PFSK-1 (cell line): ENCODE data around the gene DOCK4.

Source experiments
- FOXP2 ChIP-seq: optimal IDR thresholded peaks from 2 replicates; pipeline ENCODE3; 2011; ENCODE audit warnings: borderline replicate concordance, control low read depth, inconsistent platforms; ENCODE audit not compliant: insufficient read depth; ENCODE audit errors: extremely low read length, extremely low read depth
- POLR2AphosphoS5 ChIP-seq: IDR thresholded peaks from 2 replicates; pipeline ENCODE4 v1.6.1; 2012; ENCODE audit warnings: low read depth, mild to moderate bottlenecking, control low read depth, low read length, moderate library complexity
- SIN3A ChIP-seq: IDR thresholded peaks from 2 replicates; pipeline ENCODE4 v1.6.1; 2012; ENCODE audit warnings: mild to moderate bottlenecking, low read length, moderate library complexity, borderline replicate concordance; ENCODE audit not compliant: insufficient read depth
- TAF1 ChIP-seq: IDR thresholded peaks from 2 replicates; pipeline ENCODE4 v1.6.1; 2012; ENCODE audit warnings: low read length, control low read depth, borderline replicate concordance; ENCODE audit not compliant: insufficient read depth
- TF ChIP-seq, protein P1 (sequence below), 2 experiments: IDR thresholded peaks; 2 replicates each; pipeline versions ENCODE4 v1.6.1 to v1.8.0; 2011 to 2012; ENCODE audit warnings: low read depth in 2 of 2, low read length in 2 of 2, control low read depth in 1 of 2, inconsistent platforms in 1 of 2, mild to moderate bottlenecking in 1 of 2, moderate library complexity in 1 of 2; ENCODE audit not compliant: insufficient read depth in 1 of 2

The DOCK4 gene

GRCh38 chr7:112232212-112232978 lies 26.2 kb upstream of the DOCK4 start:
- TF ChIP-seq, protein P1, sequence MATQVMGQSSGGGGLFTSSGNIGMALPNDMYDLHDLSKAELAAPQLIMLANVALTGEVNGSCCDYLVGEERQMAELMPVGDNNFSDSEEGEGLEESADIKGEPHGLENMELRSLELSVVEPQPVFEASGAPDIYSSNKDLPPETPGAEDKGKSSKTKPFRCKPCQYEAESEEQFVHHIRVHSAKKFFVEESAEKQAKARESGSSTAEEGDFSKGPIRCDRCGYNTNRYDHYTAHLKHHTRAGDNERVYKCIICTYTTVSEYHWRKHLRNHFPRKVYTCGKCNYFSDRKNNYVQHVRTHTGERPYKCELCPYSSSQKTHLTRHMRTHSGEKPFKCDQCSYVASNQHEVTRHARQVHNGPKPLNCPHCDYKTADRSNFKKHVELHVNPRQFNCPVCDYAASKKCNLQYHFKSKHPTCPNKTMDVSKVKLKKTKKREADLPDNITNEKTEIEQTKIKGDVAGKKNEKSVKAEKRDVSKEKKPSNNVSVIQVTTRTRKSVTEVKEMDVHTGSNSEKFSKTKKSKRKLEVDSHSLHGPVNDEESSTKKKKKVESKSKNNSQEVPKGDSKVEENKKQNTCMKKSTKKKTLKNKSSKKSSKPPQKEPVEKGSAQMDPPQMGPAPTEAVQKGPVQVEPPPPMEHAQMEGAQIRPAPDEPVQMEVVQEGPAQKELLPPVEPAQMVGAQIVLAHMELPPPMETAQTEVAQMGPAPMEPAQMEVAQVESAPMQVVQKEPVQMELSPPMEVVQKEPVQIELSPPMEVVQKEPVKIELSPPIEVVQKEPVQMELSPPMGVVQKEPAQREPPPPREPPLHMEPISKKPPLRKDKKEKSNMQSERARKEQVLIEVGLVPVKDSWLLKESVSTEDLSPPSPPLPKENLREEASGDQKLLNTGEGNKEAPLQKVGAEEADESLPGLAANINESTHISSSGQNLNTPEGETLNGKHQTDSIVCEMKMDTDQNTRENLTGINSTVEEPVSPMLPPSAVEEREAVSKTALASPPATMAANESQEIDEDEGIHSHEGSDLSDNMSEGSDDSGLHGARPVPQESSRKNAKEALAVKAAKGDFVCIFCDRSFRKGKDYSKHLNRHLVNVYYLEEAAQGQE (IDR thresholded peaks at IDR 0.05; ENCODE audit: insufficient read depth in 1 of 2, low read depth in 2 of 2, low read length in 2 of 2), result no peak
- no peak for TF ChIP-seq TAF1
- no peak for TF ChIP-seq POLR2AphosphoS5

DNA sequence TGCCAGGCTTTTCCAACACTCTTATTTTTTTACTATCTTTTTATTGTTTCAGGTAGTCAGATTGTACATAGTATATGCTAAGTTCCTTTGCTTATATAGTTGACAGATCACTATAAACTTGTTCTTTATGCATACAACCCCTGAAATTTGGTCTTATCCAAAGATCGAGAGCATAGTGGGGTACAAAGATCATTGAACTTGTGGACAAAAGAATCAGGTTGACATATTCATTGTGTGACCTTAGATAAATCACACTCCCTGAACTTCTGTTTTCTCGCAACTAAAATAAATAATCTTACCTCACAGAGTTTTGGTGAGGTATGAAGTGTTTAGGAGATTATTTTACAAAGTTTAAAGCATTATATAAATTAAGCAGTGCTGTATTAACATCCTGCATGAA lies 22.4 kb upstream of the DOCK4 start:
- TF ChIP-seq, protein P1 (IDR thresholded peaks at IDR 0.05; ENCODE audit: insufficient read depth in 1 of 2, low read depth in 2 of 2, low read length in 2 of 2), result no peak
- TF ChIP-seq FOXP2, result no peak
- TF ChIP-seq SIN3A, result no peak
- no peak for TF ChIP-seq TAF1
- TF ChIP-seq POLR2AphosphoS5, result no peak

DNA sequence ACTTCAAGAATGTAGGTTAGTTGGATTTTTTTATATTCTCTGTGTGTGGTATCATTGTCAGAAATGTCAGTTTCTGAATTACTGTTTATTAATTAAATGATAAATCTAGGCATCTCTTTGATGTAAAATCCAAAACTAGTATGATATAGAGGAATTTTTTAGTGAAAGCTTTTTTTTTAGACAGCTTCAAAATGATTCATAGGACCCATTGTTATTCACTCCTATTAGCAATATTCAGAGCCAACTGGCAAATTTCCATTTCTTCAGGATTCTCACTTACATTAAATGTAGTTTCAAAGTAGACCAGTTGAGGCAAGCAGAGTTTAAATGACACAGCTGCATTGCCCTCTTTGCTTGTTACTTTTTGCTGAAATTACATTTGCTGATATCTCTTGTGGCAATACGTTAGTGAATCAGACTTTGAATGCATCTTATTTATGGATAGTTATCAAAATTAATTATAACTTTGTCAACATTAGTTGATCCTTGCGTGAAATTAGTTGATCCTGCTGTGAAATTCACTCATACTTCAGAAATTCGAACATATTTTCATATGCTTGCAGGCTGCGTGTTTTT lies 20.6 kb upstream of the DOCK4 start:
- TF ChIP-seq SIN3A (no peak), POLR2AphosphoS5 (no peak), TAF1 (no peak), FOXP2 (no peak)
- TF ChIP-seq, protein P1 (IDR thresholded peaks at IDR 0.05; ENCODE audit: insufficient read depth in 1 of 2, low read depth in 2 of 2, low read length in 2 of 2), result no peak

- TF ChIP-seq SIN3A, result no peak
- no peak for TF ChIP-seq TAF1
- TF ChIP-seq FOXP2, result no peak
- TF ChIP-seq, protein P1 (IDR thresholded peaks at IDR 0.05; ENCODE audit: insufficient read depth in 1 of 2, low read depth in 2 of 2, low read length in 2 of 2), result no peak
- TF ChIP-seq POLR2AphosphoS5, result no peak
Observed at GRCh38 chr7:112225006-112225405, 18.8 kb upstream of the DOCK4 start.
